ENCODE results near the gene ZDHHC14.

DNA sequence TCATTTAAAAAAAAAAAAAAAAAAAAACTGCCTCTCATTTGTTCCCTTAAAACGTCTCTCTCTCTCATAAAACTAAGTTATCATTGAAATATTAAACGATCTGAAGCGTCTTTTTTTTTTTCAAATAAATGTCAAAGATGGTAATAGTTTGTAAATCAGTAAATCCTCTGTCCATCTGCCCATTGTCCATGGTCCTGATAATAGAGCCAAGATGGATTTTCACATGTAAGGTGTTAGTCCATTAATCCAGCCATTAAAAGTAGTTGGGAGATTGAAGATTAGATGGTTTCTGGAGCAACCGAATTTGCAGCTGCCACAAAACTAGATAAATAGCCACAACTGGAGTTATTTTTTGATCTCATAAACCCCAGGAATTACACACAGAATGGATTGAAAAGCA, 296.2 kb downstream of the ZDHHC14 start:
- TF ChIP-seq, protein P1, sequence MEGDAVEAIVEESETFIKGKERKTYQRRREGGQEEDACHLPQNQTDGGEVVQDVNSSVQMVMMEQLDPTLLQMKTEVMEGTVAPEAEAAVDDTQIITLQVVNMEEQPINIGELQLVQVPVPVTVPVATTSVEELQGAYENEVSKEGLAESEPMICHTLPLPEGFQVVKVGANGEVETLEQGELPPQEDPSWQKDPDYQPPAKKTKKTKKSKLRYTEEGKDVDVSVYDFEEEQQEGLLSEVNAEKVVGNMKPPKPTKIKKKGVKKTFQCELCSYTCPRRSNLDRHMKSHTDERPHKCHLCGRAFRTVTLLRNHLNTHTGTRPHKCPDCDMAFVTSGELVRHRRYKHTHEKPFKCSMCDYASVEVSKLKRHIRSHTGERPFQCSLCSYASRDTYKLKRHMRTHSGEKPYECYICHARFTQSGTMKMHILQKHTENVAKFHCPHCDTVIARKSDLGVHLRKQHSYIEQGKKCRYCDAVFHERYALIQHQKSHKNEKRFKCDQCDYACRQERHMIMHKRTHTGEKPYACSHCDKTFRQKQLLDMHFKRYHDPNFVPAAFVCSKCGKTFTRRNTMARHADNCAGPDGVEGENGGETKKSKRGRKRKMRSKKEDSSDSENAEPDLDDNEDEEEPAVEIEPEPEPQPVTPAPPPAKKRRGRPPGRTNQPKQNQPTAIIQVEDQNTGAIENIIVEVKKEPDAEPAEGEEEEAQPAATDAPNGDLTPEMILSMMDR (IDR thresholded peaks at IDR 0.05) = no peak
- no peak for TF ChIP-seq POLR2A (IDR thresholded peaks at IDR 0.05)

Data from body of pancreas (tissue), 4 donors.